ENCODE measurements around the gene WDR20.
"Not testable (repeated sequence)": the region's sequence is repeated elsewhere in the genome, so short reads cannot be mapped to it uniquely, and the experiment has no call there.

Gene WDR20

DNA sequence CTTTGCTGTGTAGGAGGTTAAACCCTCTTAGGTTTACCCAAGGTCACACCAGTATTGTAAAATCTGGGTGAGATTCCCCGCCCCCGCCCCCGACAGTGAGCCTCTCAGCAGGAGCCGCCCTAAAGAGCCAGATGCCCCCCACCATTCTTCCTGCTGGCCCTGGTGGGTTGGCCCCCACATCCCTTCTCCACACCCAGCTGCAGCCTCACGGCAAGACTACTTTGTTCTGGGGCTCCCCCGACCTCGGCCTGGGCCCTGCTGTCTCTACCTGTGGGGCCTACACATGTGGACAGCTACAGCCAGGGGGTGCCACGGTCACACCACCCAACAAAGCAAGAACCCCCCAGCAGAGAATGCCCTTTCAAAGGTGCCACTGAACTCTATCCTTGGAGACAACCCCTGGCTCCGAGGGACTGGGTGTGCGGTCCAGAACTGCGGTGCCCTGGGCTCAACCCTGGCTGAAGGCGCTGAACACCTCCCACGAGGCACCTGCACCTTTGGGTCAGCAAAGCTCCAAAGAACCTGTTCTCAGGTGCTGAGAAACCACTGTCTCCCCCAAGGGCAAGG lies 82.4 kb downstream of the WDR20 start:
- DNase-seq: no peak

DNA sequence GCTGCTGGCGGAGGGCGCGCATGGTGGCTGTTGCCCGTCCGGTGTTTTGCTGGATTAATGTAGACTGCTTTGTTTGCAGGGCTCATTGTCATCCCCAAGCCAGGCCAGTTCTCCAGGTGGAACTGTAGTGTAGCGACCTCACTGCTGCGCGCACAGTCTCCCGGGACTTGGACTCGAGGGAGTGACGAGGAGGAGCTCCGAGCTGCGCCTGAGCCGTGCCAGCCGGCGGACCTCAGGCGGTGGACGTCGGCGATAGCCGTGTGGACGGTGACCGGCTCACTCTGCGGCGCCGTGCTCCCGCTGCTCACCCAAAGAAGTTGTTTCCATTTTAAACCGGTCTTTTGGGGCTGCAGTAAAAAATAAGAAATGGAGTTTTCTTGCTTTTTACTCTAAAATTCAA lies 83.1 kb downstream of the WDR20 start:
- DNase-seq: no peak

DNA sequence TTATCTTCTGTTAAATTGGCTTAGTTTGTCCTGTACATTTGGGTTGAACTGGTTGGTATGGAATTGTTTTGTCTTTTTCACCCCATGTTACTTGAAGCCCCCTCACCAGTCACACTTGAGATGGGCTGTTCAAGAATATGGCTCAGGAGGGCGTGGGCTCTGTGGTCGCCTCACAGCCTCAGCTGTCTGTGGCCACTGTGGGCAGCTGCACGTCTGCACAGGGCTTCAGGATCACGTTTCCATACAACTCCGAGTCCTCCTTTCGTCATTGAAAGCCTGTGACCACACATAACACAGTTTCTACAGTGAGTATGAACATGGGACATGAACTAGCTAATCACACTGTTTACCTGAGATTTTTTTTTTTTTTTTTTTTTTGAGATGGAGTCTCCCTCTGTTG lies 84.0 kb downstream of the WDR20 start:
- DNase-seq: no peak

DNA sequence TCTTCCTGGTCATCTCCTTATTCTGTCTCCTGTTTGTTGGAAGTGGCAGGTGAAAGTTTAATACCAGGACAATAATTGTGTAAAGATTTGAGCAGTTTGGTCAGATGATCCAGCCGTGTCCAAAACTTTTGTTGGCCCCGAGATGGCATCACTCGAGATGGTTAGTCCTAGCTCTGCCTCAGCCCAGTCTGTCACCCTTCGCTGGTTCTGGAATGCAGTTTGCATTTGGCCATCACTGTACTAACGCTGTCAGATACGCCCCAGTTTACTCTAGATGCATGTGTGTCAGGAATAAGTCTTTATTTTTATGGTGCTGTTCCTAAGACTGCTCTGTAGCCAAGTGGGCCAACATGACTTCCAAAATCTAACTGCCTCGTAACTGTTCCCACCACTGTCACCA lies 85.7 kb downstream of the WDR20 start:
- no peak for DNase-seq

DNA sequence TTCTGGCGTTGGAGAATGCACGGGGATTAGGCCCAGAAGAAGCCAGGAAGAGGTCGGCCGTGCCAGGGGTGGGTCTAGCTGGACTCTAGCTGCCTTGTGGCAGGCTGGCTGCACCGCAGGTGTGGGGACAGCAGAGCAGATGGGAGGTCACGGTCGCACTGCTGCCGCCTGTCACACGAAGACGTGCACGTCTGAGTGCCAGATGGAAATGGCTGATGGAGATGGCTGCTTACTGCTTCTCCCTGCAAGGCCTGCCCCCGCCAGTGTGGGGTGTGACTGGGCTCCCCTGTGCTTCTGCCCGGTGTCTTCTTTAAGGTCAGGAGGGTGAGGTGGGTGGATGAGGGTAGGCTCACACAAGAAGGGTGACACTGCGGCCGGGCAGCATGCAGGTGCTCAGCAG lies 86.2 kb downstream of the WDR20 start:
- no peak for DNase-seq

DNA sequence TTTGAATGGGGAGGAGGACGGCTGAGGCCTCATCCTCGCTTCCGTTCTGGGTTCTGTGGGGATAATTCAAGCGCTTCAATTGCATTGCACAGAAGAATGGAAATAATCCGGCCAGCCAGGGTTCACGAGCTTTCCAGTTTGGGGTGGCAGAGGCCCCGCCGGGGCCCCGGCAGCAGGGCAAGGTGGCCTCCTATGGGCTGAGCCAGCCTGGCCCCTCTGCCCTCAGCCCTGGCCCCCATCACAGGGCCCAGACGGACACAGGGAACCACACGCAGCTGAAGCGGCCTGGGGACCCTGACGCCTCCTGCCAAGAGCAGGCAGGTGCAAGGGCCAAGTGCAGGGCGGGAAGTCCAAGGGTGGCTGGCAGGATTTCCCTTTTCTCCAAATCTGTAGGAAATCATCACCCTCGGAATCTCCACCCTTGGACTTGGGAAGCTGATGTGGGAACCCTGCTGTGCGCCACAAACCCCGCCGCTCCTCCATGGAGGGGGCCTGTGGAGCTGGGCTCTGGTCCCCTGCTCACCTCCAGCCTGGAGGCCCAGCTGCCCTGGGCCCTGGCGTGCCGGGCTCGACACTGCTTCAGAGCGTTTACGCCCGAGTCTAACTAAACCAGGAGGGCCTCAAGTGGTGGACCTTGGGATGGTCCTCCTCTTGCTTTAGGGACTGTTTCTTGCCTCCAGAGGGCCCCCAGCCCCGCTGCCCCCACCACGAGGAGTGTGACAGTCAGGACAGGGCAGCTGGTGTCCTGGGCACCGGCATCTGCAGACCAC lies 86.8 kb downstream of the WDR20 start:
- no peak for DNase-seq

DNA sequence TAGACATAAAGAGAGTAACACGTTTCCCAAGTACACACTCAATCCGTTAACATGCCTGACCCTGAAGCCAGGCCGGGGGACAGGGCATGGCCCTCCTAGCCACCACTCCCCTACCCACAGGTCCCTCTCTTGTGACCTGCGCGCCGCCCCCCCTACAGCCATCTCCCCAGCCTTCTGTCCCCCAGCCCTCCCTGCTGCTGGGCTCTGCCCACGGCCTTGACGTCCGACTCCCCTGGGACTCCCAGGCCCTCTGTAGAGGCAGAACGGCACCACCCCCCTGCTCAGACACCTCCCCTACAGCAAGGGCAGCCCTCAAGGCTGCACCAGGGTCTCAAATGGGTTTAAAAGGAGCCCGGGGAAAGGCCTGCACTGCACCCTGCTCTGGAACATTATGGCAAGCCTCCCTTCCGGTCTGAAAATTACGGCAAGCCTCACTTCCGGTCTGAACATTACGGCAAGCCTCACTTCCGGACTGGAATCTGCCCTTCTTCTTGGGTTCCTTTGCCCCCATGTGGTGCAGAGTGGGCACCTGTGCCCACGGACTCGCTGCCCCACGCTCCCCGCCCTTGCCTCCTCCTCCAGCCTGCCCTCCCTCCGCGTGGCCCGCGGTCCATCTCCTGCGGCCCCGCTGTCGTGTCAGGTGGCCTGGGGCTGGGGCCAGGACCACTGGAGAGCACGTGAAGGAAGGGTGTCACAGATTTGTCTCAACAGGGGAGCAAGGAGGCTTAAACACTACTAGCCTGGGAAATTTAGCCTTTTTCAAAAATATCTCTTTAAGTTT lies 87.7 kb downstream of the WDR20 start:
- DNase-seq: no peak

DNA sequence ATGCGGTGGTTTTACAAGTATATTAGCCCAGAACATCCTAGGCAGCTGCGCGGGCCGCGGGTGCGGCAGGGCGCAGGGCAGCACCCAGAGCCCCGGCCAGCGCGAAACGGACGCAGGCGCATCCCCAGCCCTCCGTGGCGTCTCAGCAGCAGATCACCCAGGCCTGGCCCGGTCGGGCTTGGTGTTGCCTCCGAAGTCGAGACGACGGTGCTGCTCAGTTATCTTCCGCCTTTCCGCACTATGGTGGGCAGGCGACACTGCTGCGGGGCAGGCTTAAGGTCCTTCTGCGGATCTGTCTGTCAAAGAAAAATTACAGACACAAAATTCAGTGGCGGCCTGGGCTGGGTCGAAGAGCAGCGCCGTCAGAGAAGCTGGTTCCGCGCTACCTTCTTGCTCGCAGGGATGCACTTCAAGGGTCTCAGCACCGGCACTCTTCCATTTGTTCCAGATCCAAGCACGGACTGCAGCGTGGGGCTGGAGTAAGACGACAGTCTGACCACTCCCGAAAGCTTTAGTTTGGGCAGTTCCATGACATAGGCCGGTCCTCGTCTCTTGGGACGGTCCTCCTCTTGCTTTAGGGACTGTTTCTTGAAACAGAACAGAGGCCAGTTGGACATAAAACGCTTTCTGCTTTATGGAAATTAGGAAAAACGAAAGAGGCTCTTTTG lies 89.5 kb downstream of the WDR20 start:
- no peak for DNase-seq

DNA sequence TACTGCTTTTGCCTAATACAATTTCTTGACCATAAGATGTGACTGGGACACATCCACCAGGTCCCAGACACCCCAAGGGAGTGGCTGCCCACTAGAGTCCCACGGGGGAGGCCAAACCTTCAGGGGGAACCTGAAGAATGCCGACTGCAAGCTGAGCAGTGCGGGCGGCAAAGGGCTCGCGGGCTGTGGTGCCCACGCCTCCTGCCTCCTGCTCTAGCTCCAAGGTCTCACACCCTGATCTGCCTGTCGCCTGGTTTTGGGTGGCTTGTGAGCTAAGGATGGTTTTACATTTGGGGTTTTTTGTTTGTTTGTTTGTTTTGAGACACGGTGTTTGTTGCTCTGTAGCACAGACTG lies 90.0 kb downstream of the WDR20 start:
- no peak for DNase-seq

DNA sequence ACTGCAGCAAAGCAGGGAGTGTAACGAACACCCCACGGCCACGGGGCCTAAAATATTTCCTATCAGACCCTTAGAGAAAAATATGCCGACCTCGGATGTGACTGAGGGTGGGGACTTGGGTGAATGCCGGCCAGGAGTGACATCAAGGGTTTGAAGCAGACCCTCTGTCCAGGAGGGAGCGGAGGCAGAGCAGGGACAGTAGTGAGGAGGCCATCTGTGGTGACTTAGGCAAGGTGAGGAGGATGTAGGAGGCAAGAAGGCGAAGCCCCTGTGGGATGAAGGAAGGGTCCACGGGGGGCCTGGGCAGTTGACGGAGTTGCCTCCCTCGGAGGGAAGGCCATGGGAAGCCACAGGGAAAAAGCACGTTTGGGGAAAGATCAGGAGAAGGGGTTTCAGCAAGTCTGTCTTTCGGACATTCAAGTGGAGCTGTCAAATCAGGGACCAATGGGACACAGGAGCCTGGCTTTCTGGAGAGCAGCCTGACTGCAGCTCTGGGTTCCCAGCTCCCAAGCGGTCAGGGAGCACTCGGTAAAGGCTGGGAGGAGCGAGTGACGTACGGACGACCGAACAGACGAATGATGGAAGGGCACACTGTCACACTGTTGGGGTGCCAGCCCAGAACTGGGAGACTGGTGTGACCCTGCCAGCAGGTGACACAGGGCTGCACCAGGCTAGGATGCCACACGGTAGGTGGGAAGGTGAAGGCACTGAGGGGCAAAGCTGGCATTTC lies 90.9 kb downstream of the WDR20 start:
- no peak for DNase-seq

DNA sequence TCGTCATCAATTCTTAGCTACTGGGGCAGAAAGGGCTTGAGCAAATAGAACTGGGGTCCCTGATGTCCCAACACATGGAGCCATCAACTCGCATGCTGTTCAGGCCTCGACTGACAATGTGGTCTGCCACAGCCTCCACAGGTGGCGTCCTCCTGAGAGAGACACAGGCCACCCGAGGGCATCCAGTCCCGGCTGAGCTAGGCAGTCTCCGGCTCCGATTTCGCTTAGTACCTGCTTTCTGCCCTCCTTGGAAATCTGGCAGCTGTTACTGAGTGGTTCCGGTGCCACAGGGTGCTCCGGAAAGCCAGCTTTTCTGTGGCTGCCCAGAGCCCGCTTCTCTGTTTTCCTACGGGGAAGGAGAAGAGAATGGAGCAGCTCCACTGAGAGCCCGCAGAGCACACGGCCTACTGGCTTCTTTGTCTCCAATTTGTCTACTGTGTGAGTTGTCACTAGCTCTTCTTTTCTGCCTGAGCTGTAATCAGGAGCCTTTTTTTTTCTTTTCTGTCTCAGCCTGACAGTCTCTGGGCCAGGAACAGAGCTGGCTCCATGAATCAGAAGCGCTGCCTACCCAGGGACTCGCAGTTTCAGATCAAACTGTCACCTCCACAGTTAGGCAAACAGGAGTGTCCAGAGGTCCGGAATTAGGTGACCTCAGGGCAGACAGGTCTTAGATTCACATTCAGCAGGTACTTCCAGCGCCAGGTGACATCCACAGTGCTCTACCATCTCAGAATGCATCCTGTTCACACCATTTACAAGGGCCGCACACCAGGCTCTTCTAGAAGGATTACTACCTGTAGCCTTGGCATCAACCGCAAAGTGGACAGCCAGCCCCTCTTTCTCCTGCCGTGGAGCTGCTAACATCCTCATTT lies 92.0 kb downstream of the WDR20 start:
- DNase-seq: no peak

DNA sequence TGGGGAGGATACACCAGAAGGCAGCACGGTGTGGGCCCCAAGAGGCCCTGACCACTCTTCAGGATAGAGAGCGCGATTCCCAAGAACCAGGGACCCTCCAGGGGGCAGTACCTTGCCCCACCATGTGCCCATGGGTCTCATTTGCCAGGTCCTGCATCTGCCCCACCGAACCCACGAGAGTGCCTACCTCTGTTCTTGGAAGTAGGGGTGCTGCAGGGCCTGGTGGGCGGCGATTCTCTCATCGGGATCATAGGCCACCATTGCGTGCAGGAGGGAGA lies 92.6 kb downstream of the WDR20 start:
- no peak for DNase-seq

DNA sequence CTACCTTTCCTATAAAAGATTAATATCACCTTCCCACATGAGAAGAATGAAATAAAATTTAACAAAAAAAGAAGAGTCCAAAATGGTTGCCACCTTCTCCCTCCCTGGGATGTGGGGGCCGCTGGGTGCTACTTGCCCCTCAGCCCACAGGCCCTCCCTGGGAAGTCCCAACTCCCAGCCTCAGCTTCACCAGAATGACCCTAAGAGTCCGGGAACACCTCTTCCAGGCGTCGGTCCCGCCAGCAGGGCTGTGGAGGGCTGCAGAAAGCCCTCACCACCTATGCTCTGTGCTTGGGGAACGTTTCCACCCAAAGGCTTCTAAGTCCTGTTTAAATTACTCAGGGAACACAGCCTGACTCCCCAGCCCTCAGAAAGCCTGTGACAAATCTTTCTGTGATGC lies 93.4 kb downstream of the WDR20 start:
- no peak for DNase-seq

DNA sequence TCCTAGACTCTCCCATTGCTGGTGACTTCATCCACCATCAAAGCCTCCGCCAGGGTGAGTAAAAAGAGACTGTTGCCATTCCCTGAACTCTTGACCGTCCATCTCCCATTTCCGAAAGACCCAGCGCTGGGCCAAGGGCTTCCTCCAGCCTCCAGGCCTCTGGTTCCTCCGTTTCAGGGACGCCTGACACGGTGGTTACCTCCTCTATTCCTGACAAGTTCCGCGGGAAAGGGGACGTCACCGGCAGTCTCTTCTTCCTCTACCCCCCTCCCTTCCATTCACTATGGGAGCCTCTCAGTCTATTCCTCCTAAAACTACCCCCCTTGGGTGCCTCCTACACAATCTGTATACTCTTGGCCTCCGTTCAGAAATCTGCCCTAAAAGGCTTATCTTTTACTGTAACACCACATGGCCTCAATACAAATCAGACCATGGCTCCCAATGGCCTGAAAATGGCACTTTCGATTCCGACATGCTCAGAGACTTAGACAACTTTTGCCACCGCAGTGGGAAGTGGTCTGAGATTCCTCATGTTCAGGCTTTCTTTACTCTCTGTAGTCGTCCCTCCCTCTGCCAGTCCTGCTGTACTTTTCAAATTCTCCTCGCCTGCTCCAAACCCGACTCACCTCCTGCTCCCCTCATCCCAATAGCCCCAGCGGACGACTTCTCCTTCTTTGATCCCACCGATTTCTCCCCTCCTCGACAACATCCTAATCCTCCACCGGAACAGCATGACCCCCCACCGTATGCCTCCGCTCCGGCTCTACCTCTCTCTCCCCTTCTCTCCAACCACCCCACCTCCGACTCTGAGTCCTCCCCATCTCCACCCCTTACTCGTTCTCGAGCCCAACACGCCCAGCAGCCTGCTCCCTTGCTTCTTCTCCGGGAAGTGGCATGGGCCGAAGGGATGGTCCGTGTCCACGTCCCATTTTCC lies 94.9 kb downstream of the WDR20 start:
- DNase-seq: no peak

DNA sequence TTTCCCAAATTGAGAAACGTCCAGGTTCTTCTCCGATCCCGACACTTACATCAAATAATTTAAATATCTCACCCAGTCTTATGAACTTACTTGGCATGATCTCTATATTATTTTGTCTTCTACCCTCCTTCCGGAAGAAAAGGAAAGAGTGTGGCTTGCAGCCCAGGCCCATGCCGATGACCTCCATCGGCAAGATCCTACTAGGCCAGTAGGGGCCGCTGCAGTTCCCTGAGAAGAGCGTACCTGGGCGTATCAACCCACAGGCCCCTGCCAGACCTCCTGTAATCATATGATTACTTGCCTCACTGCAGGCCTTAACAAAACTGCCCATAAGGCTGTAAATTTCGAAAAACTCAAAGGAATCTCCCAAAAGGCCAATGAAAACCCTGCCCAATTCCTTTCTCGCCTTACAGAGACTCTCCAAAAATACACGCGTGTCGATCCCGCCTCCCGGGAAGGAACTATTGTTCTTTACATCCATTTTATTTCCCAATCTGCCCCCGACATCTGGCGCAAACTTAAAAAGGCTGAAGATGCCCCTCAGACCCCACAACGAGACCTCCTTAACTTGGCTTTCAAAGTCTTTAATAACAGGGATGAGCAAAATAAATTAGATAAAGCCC lies 95.7 kb downstream of the WDR20 start:
- DNase-seq: peak; percentile 50 to 72

DNA sequence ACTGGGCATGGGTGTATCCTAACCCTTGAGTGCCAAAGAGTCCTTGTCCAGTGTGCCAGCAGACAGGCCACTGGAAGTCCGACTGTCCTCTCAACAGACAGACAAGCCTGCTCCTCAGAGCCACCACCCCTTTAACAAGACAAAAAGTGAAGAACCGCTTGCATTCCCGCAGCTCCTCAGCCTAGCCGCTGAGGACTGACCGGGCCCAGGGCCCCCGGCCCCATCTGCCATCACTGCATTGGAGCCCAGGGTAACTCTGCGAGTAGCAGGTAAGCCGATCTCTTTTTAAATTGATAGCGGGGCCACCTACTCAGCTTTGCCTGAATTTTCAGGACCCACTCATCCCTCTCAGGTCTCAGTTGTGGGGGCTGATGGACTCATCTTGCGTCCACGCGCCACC lies 96.3 kb downstream of the WDR20 start:
- no peak for DNase-seq

DNA sequence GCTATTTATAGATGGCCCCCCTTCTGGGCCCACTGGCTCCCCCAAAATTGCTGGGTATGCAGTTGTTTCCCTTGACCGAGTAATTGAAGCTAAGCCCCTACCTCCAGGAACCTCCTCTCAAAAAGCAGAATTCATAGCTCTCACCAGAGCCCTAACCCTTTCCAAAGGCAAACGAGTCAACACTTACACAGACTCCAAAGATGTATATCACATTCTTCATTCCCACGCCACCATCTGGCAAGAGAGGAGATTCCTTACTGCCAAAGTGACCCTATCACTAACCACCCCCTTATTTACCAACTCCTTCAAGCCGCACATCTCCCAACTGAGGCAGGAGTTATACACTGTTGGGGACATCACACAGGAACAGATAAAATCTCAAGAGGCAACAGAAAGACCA lies 98.4 kb downstream of the WDR20 start:
- no peak for DNase-seq

DNA sequence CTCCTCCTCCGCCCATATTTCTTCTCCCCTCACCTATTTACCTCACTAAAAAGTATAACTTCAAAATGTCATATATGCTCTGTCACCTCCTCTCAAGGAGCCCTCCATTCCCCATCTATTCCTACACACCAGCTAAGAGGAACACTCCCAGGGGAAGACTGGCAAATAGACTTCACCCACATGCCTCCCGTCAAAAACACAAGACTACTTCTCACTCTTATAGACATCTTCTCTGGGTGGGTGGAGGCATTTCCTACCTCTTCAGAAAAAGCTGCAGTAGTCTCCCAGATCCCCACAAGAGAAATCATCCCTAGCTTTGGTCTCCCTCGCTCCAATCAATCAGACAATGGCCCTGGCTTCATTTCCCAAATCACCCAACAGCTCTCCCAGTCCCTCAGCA lies 99.1 kb downstream of the WDR20 start:
- DNase-seq: no peak

DNA sequence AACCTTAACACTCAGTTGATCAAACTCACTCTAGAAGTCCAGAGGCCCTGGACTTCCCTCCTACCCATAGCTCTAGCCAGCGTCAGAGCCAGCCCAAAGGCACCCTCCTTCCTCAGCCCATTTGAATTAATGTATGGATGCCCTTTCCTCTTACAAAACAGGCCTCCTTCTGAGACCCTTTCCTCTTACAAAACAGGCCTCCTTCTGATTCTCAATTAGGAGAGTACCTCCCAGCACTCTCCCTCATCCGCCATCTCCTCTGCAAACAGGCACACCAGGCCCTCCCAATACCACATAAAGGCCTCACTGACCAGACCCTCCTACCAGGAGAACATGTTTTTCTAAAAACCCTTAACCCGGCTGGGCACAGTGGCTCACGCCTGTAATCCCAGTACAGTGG lies 99.5 kb downstream of the WDR20 start:
- DNase-seq: no peak

DNA sequence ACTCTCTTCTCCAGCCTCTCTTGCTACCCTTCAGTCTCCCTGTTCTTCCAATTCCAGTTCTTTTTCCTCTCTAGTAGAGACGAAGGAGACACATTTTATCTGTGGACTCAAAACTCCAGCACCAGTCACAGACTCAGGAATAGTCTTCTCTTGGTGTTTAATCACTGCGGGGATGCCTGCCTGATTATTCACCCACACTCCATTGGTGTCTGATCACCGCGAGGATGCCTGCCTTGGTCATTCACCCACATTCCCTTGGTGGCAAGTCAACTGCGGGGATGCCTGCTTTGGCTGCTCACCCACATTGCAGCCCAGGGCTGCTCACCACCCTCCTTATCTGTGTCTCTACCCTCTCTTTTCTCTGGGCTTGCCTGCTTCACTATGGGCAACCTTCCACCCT lies 100.8 kb downstream of the WDR20 start:
- not testable (repeated sequence) for DNase-seq

DNA sequence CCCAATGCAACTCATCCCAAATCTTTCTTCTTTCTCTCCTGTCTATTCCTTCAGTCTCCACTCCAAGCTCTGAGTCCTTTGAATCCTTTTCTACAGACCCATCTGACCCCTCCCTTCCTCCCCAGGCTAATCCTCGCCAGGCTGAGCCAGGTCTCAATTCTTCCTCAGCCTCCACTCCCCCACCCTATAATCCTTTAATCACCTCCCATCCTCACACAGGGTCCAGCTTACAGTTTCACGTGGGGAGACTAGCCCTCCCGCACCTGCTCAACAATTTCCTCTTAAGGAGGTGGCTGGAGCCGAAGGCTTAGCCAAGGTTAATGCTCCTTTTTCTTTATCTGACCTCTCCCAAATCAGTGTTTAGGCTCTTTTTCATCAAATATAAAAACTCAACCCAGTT lies 101.5 kb downstream of the WDR20 start:
- no peak for DNase-seq
